Calu3 (cell line): ENCODE data around the gene PIH1D1. TPM values are rescaled to one million over a fixed set of nuclear protein-coding genes. Genes with fewer than 3 reads are reported as not detected.

Source experiments
- BruUV-seq: library from RNA; stranded (reverse); fragments of 400-500 nt; replicated peaks from 2 replicates; lab custom pipeline; 2021; lab: Mats Ljungman, UMichigan
- CTCF ChIA-PET: fragments of 300-600 bp; sonication (Branson Sonifier 250); formaldehyde crosslinking; loops from one replicate; lab custom pipeline; 2022; ENCODE audit warnings: antibody characterized with exemption; lab: Charles Lee
- DNase-seq: peaks from one replicate; pipeline ENCODE4 v3.0.0; 2022
- H3K27ac Mint-ChIP-seq: one replicate; pipeline ENCODE4 v1.8.0; 2022; ENCODE audit warnings: mixed read lengths; ENCODE audit not compliant: unreplicated experiment
- H3K27me3 Mint-ChIP-seq: one replicate; pipeline ENCODE4 v1.8.0; 2022; ENCODE audit warnings: mixed read lengths; ENCODE audit not compliant: unreplicated experiment
- H3K36me3 Mint-ChIP-seq: one replicate; pipeline ENCODE4 v1.8.0; 2022; ENCODE audit warnings: mild to moderate bottlenecking, moderate library complexity, mixed read lengths; ENCODE audit not compliant: insufficient read depth, unreplicated experiment
- H3K4me1 Mint-ChIP-seq: one replicate; pipeline ENCODE4 v1.8.0; 2022; ENCODE audit warnings: mild to moderate bottlenecking, low read depth, mixed read lengths; ENCODE audit not compliant: unreplicated experiment
- H3K4me3 Mint-ChIP-seq: one replicate; pipeline ENCODE4 v1.8.0; 2022; ENCODE audit warnings: mild to moderate bottlenecking, low read depth, moderate library complexity, mixed read lengths; ENCODE audit not compliant: unreplicated experiment
- H3K9me3 Mint-ChIP-seq: one replicate; pipeline ENCODE4 v1.8.0; 2022; ENCODE audit warnings: low read depth, mixed read lengths; ENCODE audit not compliant: unreplicated experiment
- intact Hi-C: fragments of 100-400 bp; cut with micrococcal nuclease; formaldehyde crosslinking; loops from one replicate; pipeline ENCODE4 v1.10.0; 2022; ENCODE audit not compliant: unreplicated experiment
- total RNA-seq: library from RNA; stranded (reverse); gene quantifications from 2 replicates; pipeline ENCODE4 v1.2.3, GENCODE V29; 2022
- TF ChIP-seq, protein P1 (sequence below): fragments of 200-600 bp; IDR thresholded peaks from one replicate; pipeline ENCODE4 v1.8.0; 2022; ENCODE audit warnings: antibody characterized with exemption; ENCODE audit not compliant: unreplicated experiment

Gene PIH1D1
- total RNA-seq, 1 experiment from 2014 or later = 141 TPM

DNA sequence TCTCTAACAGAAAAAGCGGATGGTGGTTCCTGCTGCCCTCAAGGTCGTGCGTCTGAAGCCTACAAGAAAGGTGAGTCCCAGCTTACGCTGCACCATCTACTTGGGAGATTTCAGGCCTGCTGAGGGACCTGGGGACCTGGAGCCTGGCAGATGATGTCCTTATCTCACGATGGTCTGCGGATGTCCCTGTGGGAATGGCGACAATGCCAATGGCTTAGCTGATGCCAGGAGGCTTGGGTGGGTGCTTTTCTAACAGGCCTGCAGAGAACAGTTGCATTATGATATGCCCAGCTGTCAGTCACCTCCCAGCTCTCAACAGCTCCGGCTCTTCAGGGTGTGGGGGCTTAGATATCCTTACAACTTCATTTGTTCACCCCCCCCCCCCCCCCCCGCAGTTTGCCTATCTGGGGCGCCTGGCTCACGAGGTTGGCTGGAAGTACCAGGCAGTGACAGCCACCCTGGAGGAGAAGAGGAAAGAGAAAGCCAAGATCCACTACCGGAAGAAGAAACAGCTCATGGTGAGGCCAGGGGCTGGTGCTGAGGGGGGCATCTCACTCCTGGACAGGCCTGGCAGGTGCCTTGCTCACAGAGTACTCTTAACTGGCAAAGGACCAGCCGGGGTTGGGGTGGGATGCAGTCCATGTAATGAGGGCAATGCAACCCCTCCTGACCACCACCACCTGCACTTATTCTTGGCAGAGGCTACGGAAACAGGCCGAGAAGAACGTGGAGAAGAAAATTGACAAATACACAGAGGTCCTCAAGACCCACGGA lies 39.6 kb upstream of the PIH1D1 start:
- Mint-ChIP-seq H3K4me3 (peak overlapping the region; percentile 97), H3K27ac (peak overlapping the region; percentile 91), H3K27me3 (no peaks in the 10 kb centered on the region), H3K4me1 (no peaks in the 10 kb centered on the region), H3K9me3 (no peaks in the 10 kb centered on the region), H3K36me3 (peaks cover 97% of the 10 kb centered on the region)
- BruUV-seq = no TSS peak
- TF ChIP-seq, protein P1, sequence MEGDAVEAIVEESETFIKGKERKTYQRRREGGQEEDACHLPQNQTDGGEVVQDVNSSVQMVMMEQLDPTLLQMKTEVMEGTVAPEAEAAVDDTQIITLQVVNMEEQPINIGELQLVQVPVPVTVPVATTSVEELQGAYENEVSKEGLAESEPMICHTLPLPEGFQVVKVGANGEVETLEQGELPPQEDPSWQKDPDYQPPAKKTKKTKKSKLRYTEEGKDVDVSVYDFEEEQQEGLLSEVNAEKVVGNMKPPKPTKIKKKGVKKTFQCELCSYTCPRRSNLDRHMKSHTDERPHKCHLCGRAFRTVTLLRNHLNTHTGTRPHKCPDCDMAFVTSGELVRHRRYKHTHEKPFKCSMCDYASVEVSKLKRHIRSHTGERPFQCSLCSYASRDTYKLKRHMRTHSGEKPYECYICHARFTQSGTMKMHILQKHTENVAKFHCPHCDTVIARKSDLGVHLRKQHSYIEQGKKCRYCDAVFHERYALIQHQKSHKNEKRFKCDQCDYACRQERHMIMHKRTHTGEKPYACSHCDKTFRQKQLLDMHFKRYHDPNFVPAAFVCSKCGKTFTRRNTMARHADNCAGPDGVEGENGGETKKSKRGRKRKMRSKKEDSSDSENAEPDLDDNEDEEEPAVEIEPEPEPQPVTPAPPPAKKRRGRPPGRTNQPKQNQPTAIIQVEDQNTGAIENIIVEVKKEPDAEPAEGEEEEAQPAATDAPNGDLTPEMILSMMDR = no peak
- intact Hi-C loops = no loop called here
- CTCF ChIA-PET = interaction anchor here (1.1 kb wide), 1 partner anchor 18 kb away, joined by 5 read pairs; no protein-coding TSS in a partner anchor
- no peak for DNase-seq

DNA sequence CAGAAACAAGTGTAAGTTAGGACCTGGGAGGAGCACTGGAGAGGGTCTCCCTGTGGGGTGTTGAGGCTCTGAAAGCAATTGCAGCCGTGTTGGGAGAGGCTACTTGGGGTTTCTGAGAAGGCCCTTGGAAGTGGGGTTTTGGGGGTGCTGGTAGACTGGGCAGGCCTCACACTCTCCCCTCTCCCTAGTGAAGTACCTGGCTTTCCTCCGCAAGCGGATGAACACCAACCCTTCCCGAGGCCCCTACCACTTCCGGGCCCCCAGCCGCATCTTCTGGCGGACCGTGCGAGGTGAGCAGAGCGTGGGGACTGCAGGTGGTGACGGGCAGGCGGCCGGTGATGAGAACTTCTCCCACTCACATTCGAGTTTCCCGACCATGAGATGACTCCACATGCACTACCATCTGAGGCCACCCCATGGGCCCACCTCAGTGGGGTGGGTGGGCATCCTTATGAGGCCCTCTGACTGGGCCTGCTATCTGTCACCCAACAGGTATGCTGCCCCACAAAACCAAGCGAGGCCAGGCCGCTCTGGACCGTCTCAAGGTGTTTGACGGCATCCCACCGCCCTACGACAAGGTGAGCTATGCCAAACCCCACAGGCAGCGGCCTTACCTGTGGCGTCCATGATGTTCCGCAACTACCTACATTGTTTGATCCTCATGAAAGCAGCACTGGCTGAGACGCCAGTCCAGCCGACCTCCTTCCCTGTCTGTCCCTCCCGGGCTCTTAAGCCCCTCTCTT lies 38.8 kb upstream of the PIH1D1 start:
- no peaks in the 10 kb centered on the region for H3K4me1 Mint-ChIP-seq
- CTCF ChIA-PET = interaction anchor here (1.1 kb wide), 1 partner anchor 17 kb away, joined by 5 read pairs; no protein-coding TSS in a partner anchor
- H3K27me3 Mint-ChIP-seq = no peaks in the 10 kb centered on the region
- intact Hi-C loops = no loop called here
- peaks cover 89% of the 10 kb centered on the region for H3K36me3 Mint-ChIP-seq
- H3K9me3 Mint-ChIP-seq = no peaks in the 10 kb centered on the region
- no peak overlapping the region for H3K27ac Mint-ChIP-seq
- BruUV-seq = no TSS peak
- peak overlapping the region; percentile 97 for H3K4me3 Mint-ChIP-seq
- DNase-seq = no peak
- TF ChIP-seq, protein P1 = no peak

DNA sequence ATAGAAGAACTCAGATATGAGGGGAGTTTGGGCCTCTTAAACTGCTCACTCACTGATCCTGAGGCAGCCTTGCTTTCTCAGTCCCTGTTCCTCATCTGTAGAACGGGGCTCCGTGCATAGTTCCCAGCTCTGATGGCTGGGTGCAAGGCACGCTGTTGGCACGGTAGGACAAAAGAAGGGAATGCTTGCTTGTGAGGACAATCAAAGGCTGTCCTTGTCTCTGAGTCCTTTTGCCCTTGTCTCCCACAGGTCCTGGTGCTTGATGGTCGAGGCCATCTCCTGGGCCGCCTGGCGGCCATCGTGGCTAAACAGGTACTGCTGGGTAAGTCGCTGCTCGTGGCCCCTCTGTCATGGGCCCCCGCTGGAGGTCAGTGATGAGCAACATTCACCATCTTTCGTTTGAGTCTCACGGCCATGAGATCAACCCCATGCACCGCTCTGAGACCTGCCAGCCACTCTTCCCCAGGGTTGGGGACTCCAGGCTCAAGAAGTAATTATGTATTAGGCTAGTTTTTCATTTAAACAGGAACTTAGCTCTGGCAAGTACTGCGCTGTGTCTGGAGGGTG lies 38.1 kb upstream of the PIH1D1 start:
- intact Hi-C loops = no loop called here
- DNase-seq = peak; percentile 58
- Mint-ChIP-seq H3K36me3 (peaks cover 82% of the 10 kb centered on the region), H3K9me3 (no peaks in the 10 kb centered on the region), H3K4me3 (peak overlapping the region; percentile 97), H3K27me3 (no peaks in the 10 kb centered on the region), H3K4me1 (no peaks in the 10 kb centered on the region), H3K27ac (peak overlapping the region; percentile 99)
- no TSS peak for BruUV-seq
- CTCF ChIA-PET = no interaction called here
- TF ChIP-seq, protein P1 = peak; percentile 59

DNA sequence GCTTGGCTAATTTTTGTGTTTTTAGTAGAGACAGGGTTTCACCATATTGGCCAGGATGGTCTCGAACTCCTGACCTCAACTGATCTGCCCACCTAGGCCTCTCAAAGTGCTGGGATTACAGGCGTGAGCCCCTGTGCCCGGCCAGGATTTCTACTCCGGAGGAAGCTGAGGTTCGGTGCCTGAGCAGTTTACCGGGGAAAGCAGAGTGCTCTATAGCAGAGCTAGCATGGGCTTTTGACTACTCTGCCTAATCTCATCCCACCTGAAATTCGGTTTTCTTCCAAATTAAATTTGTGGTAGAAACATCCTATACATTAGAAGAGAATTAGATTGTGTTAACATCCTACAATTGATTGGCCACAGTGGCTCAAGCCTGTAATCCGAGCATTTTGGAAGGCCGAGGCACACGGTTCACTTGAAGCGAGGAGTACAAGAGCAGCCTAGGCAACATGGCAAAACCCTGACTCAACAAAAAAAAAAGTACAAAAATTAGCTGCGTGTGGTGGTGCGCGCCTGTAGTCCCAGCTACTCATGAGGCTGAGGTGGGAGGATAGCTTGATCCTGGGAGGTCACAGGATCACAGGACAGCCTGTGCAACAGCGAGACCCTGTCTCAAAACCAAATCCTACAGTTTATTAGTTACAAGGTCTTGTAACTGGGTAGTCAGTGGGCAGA lies 37.4 kb upstream of the PIH1D1 start:
- no peaks in the 10 kb centered on the region for H3K9me3 Mint-ChIP-seq
- TF ChIP-seq, protein P1 = no peak
- no peaks in the 10 kb centered on the region for H3K27me3 Mint-ChIP-seq
- H3K4me1 Mint-ChIP-seq = no peaks in the 10 kb centered on the region
- H3K27ac Mint-ChIP-seq = peak overlapping the region; percentile 99
- no TSS peak for BruUV-seq
- peak overlapping the region; percentile 97 for H3K4me3 Mint-ChIP-seq
- CTCF ChIA-PET = no interaction called here
- peaks cover 75% of the 10 kb centered on the region for H3K36me3 Mint-ChIP-seq
- no peak for DNase-seq
- intact Hi-C loops = no loop called here
